Keratinocyte (primary cell): ENCODE data around the gene PCSK6.

ENCODE experiments used
- CTCF ChIP-seq, 3 experiments: IDR thresholded peaks in 1 of 3; conservative IDR thresholded peaks in 1 of 3; optimal IDR thresholded peaks in 1 of 3; 2 replicates in 2 of 3; 3 replicates in 1 of 3; pipeline versions ENCODE3 to v1.5.1; 2011; ENCODE audit warnings: low read length in 3 of 3, mild to moderate bottlenecking in 3 of 3, moderate library complexity in 2 of 3, control low read depth in 1 of 3, inconsistent platforms in 1 of 3; ENCODE audit not compliant: insufficient read depth in 2 of 3; ENCODE audit errors: extremely low read depth in 1 of 3
- EZH2 ChIP-seq: IDR thresholded peaks from one replicate; pipeline ENCODE4 v1.6.1; 2012; ENCODE audit warnings: inconsistent platforms, mild to moderate bottlenecking, low read length, moderate library complexity

GRCh38 chr15:101264911-101265641 is 224.4 kb downstream of the PCSK6 start:
- no peak for TF ChIP-seq CTCF (optimal IDR thresholded peaks at IDR 0.05 in 1 of 3, IDR thresholded peaks at IDR 0.05 in 1 of 3, conservative IDR thresholded peaks at IDR 0.05 in 1 of 3; ENCODE audit: extremely low read depth in 1 of 3, insufficient read depth in 2 of 3, low read length in 3 of 3)
- TF ChIP-seq EZH2, result no peak
